Measurements from ENCODE around the gene LMAN1L.

The LMAN1L gene

GRCh38 chr15:74817370-74817737 lies 4.7 kb downstream of the LMAN1L start:
- DNase-seq (ENCODE audit: low read depth): peak; percentile 85
- peak; percentile 60 for TF ChIP-seq CTCF (IDR thresholded peaks at IDR 0.05; ENCODE audit: insufficient read depth, low read depth, low read length, missing control alignments)
- no peak overlapping the region for H3K4me3 ChIP-seq (ENCODE audit: low read length)

- DNase-seq (ENCODE audit: low read depth): no peak
- no peak overlapping the region for H3K4me3 ChIP-seq (ENCODE audit: low read length)
- no peak for TF ChIP-seq CTCF (IDR thresholded peaks at IDR 0.05; ENCODE audit: insufficient read depth, low read depth, low read length, missing control alignments)
Measured at GRCh38 chr15:74820056-74820455, 7.4 kb downstream of the LMAN1L start.

GRCh38 chr15:74821091-74821789 lies 8.6 kb downstream of the LMAN1L start:
- no peak for TF ChIP-seq CTCF (IDR thresholded peaks at IDR 0.05; ENCODE audit: insufficient read depth, low read depth, low read length, missing control alignments)
- no peak overlapping the region for H3K4me3 ChIP-seq (ENCODE audit: low read length)
- DNase-seq (ENCODE audit: low read depth): peak; percentile 70

DNA sequence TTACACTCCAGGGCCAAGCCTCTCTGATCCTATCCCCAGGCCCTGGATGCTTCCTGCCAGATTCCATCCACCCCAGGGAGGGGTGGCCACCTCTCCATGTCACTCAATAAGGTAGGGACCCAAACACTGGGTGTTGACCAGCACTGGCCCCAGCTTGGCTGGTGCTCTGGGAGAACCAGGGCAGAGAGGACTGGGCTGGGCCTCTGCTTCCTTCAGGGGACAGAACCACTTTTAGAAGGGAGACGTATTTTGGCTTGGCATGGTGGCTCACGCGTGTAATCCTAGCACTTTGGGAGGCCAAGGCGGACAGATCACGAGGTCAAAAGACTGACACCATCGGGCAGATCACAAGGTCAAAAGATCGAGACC lies 9.1 kb downstream of the LMAN1L start:
- TF ChIP-seq CTCF (IDR thresholded peaks at IDR 0.05; ENCODE audit: insufficient read depth, low read depth, low read length, missing control alignments): no peak
- no peak overlapping the region for H3K4me3 ChIP-seq (ENCODE audit: low read length)
- DNase-seq (ENCODE audit: low read depth): no peak

- no peak overlapping the region for H3K4me3 ChIP-seq (ENCODE audit: low read length)
- no peak for TF ChIP-seq CTCF (IDR thresholded peaks at IDR 0.05; ENCODE audit: insufficient read depth, low read depth, low read length, missing control alignments)
- no peak for DNase-seq (ENCODE audit: low read depth)
Measured at GRCh38 chr15:74822233-74822632, 9.6 kb downstream of the LMAN1L start.

DNA sequence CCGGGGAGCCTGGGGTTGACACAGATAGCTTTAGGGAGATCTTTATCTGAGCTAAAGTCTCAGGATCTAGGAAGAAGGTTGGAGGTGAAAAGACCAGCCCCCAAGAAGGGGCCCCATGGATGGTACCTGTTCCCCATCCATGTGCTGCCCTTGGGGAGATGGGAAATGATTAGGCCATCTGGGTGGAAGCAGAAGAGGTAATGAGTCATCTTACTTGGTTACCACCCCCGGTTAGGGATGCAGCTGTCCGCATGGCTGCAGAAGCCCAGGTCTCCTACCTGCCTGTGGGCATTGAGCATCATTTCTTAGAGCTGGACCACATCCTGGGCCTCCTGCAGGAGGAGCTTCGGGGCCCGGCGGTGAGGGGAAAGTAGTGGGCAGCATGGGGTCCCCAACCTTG lies 10.7 kb downstream of the LMAN1L start:
- DNase-seq (ENCODE audit: low read depth): peak; percentile 44
- TF ChIP-seq CTCF (IDR thresholded peaks at IDR 0.05; ENCODE audit: insufficient read depth, low read depth, low read length, missing control alignments): no peak
- no peak overlapping the region for H3K4me3 ChIP-seq (ENCODE audit: low read length)

DNA sequence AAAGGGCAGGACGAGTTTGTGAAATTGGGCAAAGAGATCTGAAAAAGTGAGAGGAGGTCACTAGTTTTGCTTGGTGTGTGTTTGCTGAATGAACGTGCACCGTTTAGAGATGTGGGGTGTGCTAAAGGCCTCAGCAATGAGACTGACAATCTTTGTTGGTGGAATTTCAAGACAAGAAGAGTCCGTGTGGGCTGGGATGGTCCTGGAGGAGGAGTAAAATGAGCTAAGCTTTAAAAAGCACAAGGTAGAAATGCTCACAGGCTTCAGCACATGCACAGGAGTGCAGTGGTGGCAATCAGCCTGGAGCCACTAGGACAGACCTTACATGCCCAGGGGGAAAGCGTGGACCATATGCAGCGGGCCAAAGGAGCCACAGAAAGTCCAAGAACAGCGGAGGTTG lies 12.3 kb downstream of the LMAN1L start:
- TF ChIP-seq CTCF (IDR thresholded peaks at IDR 0.05; ENCODE audit: insufficient read depth, low read depth, low read length, missing control alignments): no peak
- H3K4me3 ChIP-seq (ENCODE audit: low read length): no peak overlapping the region
- no peak for DNase-seq (ENCODE audit: low read depth)
